Lung (tissue), 12 donors: ENCODE measurements around the gene OSMR. TPM values are rescaled to one million over a fixed set of nuclear protein-coding genes. Genes with fewer than 3 reads are reported as not detected.
A peak's percentile ranks its signal among the peaks of the same experiment; 100 is the strongest.

Experiments
- ATAC-seq: fragments of 200-7000 bp; cut with Tn5 transposase; one replicate; pipeline ENCODE4 v1.9.1; 2020; ENCODE audit warnings: moderate number of reproducible peaks; ENCODE audit not compliant: insufficient read depth, low FRiP score
- DNase-seq, 3 donors: peaks; one replicate each; pipeline ENCODE4 v3.0.0-alpha.2; 2013 to 2017
- H3K27ac ChIP-seq, 2 donors: one replicate each; pipeline ENCODE4 v1.5.1; 2013; ENCODE audit warnings: mild to moderate bottlenecking in 2 of 2, moderate library complexity in 2 of 2, control low read depth in 1 of 2, inconsistent platforms in 1 of 2, low read depth in 1 of 2, low read length in 1 of 2
- H3K27me3 ChIP-seq, 3 donors: one replicate each; pipeline ENCODE4 v1.5.1; 2013; ENCODE audit warnings: low read length in 2 of 3; ENCODE audit not compliant: control insufficient read depth in 3 of 3, insufficient read depth in 3 of 3
- H3K36me3 ChIP-seq, 4 donors: one replicate each; pipeline ENCODE4 v1.5.1; 2013; ENCODE audit warnings: low read length in 4 of 4, mild to moderate bottlenecking in 1 of 4, moderate library complexity in 1 of 4; ENCODE audit not compliant: control insufficient read depth in 4 of 4, insufficient read depth in 4 of 4
- H3K4me1 ChIP-seq, 5 donors: one replicate each; pipeline ENCODE4 v1.5.1; 2013; ENCODE audit warnings: low read length in 5 of 5, mild to moderate bottlenecking in 2 of 5, moderate library complexity in 1 of 5; ENCODE audit not compliant: control insufficient read depth in 5 of 5, insufficient read depth in 5 of 5
- H3K4me3 ChIP-seq: one replicate; pipeline ENCODE4 v1.5.1; 2013; ENCODE audit warnings: mild to moderate bottlenecking, control low read depth, moderate library complexity
- H3K9ac ChIP-seq, 2 donors: one replicate each; pipeline ENCODE4 v1.5.1; 2013; ENCODE audit warnings: low read length in 2 of 2, control low read depth in 1 of 2; ENCODE audit not compliant: insufficient read depth in 1 of 2
- H3K9me3 ChIP-seq, 4 donors: one replicate each; pipeline ENCODE4 v1.5.1; 2013; ENCODE audit warnings: low read length in 3 of 4, mild to moderate bottlenecking in 1 of 4, moderate library complexity in 1 of 4; ENCODE audit not compliant: control insufficient read depth in 4 of 4, insufficient read depth in 3 of 4
- WGBS, 2 donors: extraction: QIAGEN DNeasy Blood & Tissue Kit; methylation state at CpG; one replicate each; pipeline ENCODE4 v1.1.7; 2013; 5-methylcytosine and 5-hydroxymethylcytosine counted together
- polyA plus RNA-seq, 2 donors: library from polyadenylated mRNA; stranded (reverse); fragments of 200-250 nt; gene quantifications; one replicate each; pipeline ENCODE4 v1.2.1, GENCODE V29; 2013
- total RNA-seq, 2 donors: library from RNA; depleted of rRNA in 1 of 2; stranded (reverse); fragments of >200 nt in 1 of 2; gene quantifications; one replicate each; pipeline ENCODE4 v1.2.1, GENCODE V29; 2014 to 2021
- TF ChIP-seq, protein P1 (sequence below): IDR thresholded peaks from 2 replicates; pipeline ENCODE4 v1.5.1; 2012; ENCODE audit warnings: mild to moderate bottlenecking; ENCODE audit errors: control extremely low read depth, extremely low read depth
- donor health status: control.
- donor health status: control.
- donor health status: Bipolar disorder and iron deficiency.
- donor health status: healthy.
- donor health status: DM: yes; HTN: yes; CAD: no.

OSMR gene
- total and polyA plus RNA-seq, 4 donors = 15.4 to 72.8 (median 57.4) TPM

DNA sequence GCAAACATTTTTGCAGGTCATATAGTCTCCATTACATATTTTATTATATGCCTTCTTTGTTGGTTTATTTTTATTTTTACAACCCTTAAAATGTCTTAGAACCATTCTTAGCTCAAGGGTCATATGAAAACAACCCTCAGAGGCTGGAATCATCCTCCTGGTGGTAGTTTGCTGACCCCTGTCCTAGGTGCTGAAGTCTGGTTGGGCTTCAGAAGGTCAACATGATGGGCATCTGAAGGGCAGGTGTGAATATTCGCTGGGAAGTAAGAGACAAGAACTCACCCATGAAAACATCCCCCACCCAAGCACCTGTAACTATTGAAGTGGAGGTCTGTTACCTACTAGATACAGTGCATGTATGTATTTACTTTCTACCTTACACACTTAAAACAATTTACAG, 75.4 kb downstream of the OSMR start:
- no peaks in the 10 kb centered on the region for H3K9me3 ChIP-seq
- peak in 1 of 3 donors; percentile 14 for DNase-seq
- 74 to 88% methylated on average over 1 of the region's 1 CpG for WGBS, 2 donors
- H3K27ac ChIP-seq = no peak overlapping the region
- H3K4me1 ChIP-seq = no peaks in the 10 kb centered on the region
- H3K36me3 ChIP-seq = peaks cover 11 to 21% (median 19%) of the 10 kb centered on the region in 4 donors
- H3K4me3 ChIP-seq = no peak overlapping the region
- no peak overlapping the region for H3K9ac ChIP-seq
- no peak for ATAC-seq
- H3K27me3 ChIP-seq = no peaks in the 10 kb centered on the region
- TF ChIP-seq, protein P1, sequence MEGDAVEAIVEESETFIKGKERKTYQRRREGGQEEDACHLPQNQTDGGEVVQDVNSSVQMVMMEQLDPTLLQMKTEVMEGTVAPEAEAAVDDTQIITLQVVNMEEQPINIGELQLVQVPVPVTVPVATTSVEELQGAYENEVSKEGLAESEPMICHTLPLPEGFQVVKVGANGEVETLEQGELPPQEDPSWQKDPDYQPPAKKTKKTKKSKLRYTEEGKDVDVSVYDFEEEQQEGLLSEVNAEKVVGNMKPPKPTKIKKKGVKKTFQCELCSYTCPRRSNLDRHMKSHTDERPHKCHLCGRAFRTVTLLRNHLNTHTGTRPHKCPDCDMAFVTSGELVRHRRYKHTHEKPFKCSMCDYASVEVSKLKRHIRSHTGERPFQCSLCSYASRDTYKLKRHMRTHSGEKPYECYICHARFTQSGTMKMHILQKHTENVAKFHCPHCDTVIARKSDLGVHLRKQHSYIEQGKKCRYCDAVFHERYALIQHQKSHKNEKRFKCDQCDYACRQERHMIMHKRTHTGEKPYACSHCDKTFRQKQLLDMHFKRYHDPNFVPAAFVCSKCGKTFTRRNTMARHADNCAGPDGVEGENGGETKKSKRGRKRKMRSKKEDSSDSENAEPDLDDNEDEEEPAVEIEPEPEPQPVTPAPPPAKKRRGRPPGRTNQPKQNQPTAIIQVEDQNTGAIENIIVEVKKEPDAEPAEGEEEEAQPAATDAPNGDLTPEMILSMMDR = no peak

DNA sequence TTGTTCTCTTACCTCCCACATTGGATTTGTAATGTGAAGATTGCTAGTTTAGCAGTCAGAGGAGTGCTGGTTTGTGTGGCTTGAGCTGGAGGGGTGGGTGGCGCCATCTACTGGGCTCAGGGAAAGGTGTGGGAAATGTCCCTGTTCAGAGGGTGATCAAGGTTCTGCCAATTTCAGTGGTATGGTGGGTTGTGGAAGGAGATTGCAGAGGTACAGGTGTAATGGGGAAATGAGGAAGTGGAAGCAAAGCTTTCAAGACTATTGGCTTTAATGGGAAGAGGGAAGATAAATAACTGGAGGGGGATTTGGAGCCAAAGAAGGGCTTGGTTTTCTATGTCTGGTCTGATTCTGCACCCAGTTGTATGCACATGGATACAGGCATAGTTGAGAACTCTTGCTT, 76.4 kb downstream of the OSMR start:
- H3K36me3 ChIP-seq = peaks cover 11 to 26% (median 22%) of the 10 kb centered on the region in 4 donors
- DNase-seq (peak; percentile 47 to 62 (median 61)), ATAC-seq (peak; percentile 74)
- no peak overlapping the region for H3K9ac ChIP-seq
- H3K27ac ChIP-seq = no peak overlapping the region
- H3K4me3 ChIP-seq = no peak overlapping the region
- H3K27me3 ChIP-seq = no peaks in the 10 kb centered on the region
- H3K9me3 ChIP-seq = peaks cover 0 to 2% (median 0%) of the 10 kb centered on the region in 4 donors
- TF ChIP-seq, protein P1 = peak; percentile 41
- no peaks in the 10 kb centered on the region for H3K4me1 ChIP-seq
- WGBS, 2 donors = 4 to 14% methylated on average over 1 of the region's 1 CpG

DNA sequence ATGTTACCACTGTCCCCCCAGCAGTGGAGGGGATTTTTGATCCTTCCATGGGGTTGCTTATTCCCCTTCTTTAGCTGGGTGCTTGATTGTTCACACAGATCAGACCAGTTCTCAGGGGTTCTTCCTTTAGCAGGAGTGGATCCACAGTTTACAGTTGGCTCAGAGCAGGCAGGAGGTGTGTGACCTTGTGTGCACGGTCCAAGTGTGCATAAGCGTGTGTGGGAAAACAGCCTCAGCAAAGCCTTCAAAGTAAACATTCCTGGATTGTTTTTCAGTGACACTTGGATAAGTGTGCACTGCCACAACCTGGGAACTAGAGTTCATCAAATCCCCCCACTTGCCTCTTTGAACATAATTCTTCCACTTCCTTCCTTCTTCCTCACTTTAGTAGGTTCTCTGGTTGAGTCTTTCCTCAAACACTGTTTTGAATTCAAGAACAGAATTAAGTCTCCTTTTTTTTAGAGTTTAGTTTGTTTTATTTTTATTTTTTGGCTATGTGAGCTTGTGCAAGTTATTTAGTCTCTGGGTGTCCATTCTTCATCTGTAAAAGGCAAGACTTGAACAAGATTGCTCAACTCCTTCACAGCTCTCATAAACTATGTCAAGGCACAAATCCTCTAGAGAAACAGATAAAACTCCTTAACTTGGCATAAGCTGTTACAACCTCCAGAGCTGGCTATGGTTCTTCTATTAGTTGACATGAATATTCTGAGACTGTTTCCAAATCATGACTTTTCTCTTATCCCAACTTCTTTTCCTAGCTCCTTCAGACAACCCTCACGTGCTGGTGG, 78.0 kb downstream of the OSMR start:
- TF ChIP-seq, protein P1 = no peak
- Histone ChIP-seq H3K36me3 (peaks cover 6 to 22% (median 17%) of the 10 kb centered on the region in 4 donors), H3K9me3 (peaks cover 0 to 2% (median 0%) of the 10 kb centered on the region in 4 donors), H3K4me1 (no peaks in the 10 kb centered on the region), H3K27ac (no peak overlapping the region), H3K27me3 (no peaks in the 10 kb centered on the region), H3K9ac (no peak overlapping the region), H3K4me3 (no peak overlapping the region)
- WGBS, 2 donors = 60 to 68% methylated on average over 3 of the region's 3 CpGs
- DNase-seq (peak in 1 of 3 donors; percentile 23), ATAC-seq (no peak)
